Measurements from ENCODE around the gene HLX.

DNA sequence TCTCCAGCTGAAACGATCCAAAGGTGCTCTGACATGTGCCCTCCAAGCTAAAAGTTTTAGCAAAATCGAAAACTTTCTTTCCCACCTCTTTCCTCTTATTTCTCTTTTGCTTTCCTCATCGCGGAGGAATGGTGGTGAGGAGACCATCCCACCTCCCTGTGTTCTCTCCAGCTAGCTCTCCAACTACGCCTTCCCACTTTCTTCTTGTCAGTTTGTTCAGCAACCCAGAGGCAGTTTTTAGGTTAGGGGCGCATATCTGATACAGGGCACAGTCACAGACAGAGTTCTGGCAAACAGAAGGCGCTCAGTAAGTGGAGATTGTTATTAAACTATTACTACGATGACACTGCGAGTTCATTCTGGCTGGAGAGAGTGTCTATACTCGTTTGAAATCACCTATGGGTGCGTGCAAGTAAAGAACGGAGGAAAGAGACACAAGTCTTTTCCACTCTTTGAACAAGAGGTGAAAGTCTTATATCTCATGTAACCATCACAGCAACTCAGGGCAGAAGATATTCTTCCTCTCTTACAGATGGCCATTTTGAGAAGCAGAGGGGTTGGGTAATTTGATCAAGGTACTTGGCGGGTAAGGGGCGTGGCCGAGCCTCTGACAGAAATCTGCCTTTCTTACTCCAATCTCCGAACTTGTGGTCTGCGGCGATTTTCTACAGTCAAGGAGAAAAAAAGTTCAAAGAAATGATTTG, 13.9 kb downstream of the HLX start:
- TF ChIP-seq, protein P1, sequence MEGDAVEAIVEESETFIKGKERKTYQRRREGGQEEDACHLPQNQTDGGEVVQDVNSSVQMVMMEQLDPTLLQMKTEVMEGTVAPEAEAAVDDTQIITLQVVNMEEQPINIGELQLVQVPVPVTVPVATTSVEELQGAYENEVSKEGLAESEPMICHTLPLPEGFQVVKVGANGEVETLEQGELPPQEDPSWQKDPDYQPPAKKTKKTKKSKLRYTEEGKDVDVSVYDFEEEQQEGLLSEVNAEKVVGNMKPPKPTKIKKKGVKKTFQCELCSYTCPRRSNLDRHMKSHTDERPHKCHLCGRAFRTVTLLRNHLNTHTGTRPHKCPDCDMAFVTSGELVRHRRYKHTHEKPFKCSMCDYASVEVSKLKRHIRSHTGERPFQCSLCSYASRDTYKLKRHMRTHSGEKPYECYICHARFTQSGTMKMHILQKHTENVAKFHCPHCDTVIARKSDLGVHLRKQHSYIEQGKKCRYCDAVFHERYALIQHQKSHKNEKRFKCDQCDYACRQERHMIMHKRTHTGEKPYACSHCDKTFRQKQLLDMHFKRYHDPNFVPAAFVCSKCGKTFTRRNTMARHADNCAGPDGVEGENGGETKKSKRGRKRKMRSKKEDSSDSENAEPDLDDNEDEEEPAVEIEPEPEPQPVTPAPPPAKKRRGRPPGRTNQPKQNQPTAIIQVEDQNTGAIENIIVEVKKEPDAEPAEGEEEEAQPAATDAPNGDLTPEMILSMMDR (IDR thresholded peaks at IDR 0.05) = no peak
- no peak for TF ChIP-seq POLR2A (IDR thresholded peaks at IDR 0.05)

Measured in vagina (tissue), 2 donors.